Measurements from ENCODE around the gene STXBP5. TPM values are rescaled to one million over a fixed set of nuclear protein-coding genes. Genes with fewer than 3 reads are reported as not detected.
A peak's percentile ranks its signal among the peaks of the same experiment; 100 is the strongest.

STXBP5 gene
- polyA plus RNA-seq, 1 of the 3 experiments (the other 2 are of a cell fraction): 9.9 TPM

- Histone ChIP-seq H3K4me3 (ENCODE audit: low read depth in 2 of 2, low read length in 1 of 2) (no peak overlapping the region), H3K36me3 (replicated peaks in 1 of 2; ENCODE audit: control insufficient read depth in 1 of 2, insufficient read depth in 2 of 2, low read length in 1 of 2) (no peaks in the 10 kb centered on the region), H3K27me3 (ENCODE audit: insufficient read depth) (no peaks in the 10 kb centered on the region), H3K4me2 (no peak overlapping the region), H3K4me1 (ENCODE audit: control insufficient read depth in 1 of 2, insufficient read depth in 2 of 2, low read depth in 1 of 2, low read length in 1 of 2) (no peaks in the 10 kb centered on the region), H4K20me1 (ENCODE audit: insufficient read depth) (no peaks in the 10 kb centered on the region), H3K9me2 (no peaks in the 10 kb centered on the region), H3F3A (replicated peaks; ENCODE audit: insufficient read depth) (peaks cover 6% of the 10 kb centered on the region), H3K79me2 (ENCODE audit: insufficient read depth) (no peaks in the 10 kb centered on the region), H3K9ac (no peak overlapping the region), H3K9me3 (no peaks in the 10 kb centered on the region), H2AFZ (ENCODE audit: low read depth) (0 out of 2 replicates have a peak overlapping the region, but pooled peaks have one; percentile 29), H3K27ac (ENCODE audit: low read depth in 2 of 2, low read length in 1 of 2) (peak overlapping the region in 1 of 2 experiments; percentile 8; a peak in 1 of 4 replicates)
- no peak for DNase-seq
- POLR2A ChIA-PET: no interaction called here
- WGBS (ENCODE audit: low lambda C conversion rate): 74% methylated on average over 4 of the region's 4 CpGs
- TF ChIP-seq FOXM1 (IDR thresholded peaks at IDR 0.05; ENCODE audit: low read depth) (no peak), TCF12 (IDR thresholded peaks at IDR 0.05) (no peak)
- TF ChIP-seq, protein P1, sequence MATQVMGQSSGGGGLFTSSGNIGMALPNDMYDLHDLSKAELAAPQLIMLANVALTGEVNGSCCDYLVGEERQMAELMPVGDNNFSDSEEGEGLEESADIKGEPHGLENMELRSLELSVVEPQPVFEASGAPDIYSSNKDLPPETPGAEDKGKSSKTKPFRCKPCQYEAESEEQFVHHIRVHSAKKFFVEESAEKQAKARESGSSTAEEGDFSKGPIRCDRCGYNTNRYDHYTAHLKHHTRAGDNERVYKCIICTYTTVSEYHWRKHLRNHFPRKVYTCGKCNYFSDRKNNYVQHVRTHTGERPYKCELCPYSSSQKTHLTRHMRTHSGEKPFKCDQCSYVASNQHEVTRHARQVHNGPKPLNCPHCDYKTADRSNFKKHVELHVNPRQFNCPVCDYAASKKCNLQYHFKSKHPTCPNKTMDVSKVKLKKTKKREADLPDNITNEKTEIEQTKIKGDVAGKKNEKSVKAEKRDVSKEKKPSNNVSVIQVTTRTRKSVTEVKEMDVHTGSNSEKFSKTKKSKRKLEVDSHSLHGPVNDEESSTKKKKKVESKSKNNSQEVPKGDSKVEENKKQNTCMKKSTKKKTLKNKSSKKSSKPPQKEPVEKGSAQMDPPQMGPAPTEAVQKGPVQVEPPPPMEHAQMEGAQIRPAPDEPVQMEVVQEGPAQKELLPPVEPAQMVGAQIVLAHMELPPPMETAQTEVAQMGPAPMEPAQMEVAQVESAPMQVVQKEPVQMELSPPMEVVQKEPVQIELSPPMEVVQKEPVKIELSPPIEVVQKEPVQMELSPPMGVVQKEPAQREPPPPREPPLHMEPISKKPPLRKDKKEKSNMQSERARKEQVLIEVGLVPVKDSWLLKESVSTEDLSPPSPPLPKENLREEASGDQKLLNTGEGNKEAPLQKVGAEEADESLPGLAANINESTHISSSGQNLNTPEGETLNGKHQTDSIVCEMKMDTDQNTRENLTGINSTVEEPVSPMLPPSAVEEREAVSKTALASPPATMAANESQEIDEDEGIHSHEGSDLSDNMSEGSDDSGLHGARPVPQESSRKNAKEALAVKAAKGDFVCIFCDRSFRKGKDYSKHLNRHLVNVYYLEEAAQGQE (IDR thresholded peaks at IDR 0.05; ENCODE audit: low read depth, low read length): no peak
- CTCF ChIA-PET: interaction anchor here (1.1 kb wide), 1 partner anchor 11 kb away, joined by 4 read pairs; no protein-coding TSS in a partner anchor
These were observed 47.3 kb upstream of the STXBP5 start for GRCh38 chr6:147156799-147157382.

- Histone ChIP-seq H2AFZ (ENCODE audit: low read depth) (0 out of 2 replicates have a peak overlapping the region, but pooled peaks have one; percentile 40), H3K4me3 (ENCODE audit: low read depth in 2 of 2, low read length in 1 of 2) (no peak overlapping the region), H3F3A (replicated peaks; ENCODE audit: insufficient read depth) (peaks cover 6% of the 10 kb centered on the region), H3K79me2 (ENCODE audit: insufficient read depth) (no peaks in the 10 kb centered on the region), H3K9ac (no peak overlapping the region), H3K9me2 (no peaks in the 10 kb centered on the region), H3K36me3 (replicated peaks in 1 of 2; ENCODE audit: control insufficient read depth in 1 of 2, insufficient read depth in 2 of 2, low read length in 1 of 2) (no peaks in the 10 kb centered on the region), H3K27ac (ENCODE audit: low read depth in 2 of 2, low read length in 1 of 2) (no peak overlapping the region), H4K20me1 (ENCODE audit: insufficient read depth) (no peaks in the 10 kb centered on the region), H3K4me2 (no peak overlapping the region), H3K9me3 (no peaks in the 10 kb centered on the region), H3K4me1 (ENCODE audit: control insufficient read depth in 1 of 2, insufficient read depth in 2 of 2, low read depth in 1 of 2, low read length in 1 of 2) (no peaks in the 10 kb centered on the region; a peak in 1 of 4 replicates), H3K27me3 (ENCODE audit: insufficient read depth) (no peaks in the 10 kb centered on the region)
- whole genome bisulfite sequencing (ENCODE audit: low lambda C conversion rate): 75% methylated on average over 2 of the region's 2 CpGs
- ChIA-PET POLR2A (no interaction called here), CTCF (interaction anchor here (1.3 kb wide), 1 partner anchor 21 kb away, joined by 3 read pairs; no protein-coding TSS in a partner anchor)
- no peak for DNase-seq
- no peak for TF ChIP-seq MEF2A (IDR thresholded peaks at IDR 0.05; ENCODE audit: borderline replicate concordance, low read depth)
- TF ChIP-seq FOXJ3 (CRISPR knock-in tag; IDR thresholded peaks at IDR 0.05): no peak
- no peak for TF ChIP-seq RAD21 (IDR thresholded peaks at IDR 0.05; ENCODE audit: low read length)
- TF ChIP-seq ZBTB33 (IDR thresholded peaks at IDR 0.05; ENCODE audit: borderline replicate concordance, low read depth): no peak
- TF ChIP-seq RCOR1 (IDR thresholded peaks at IDR 0.05; ENCODE audit: low read length): no peak
- TF ChIP-seq TCF12 (IDR thresholded peaks at IDR 0.05): no peak
- no peak for TF ChIP-seq NFIC (IDR thresholded peaks at IDR 0.05; ENCODE audit: borderline replicate concordance)
- no peak for TF ChIP-seq IRF3 (IDR thresholded peaks at IDR 0.05; ENCODE audit: low read depth, low read length)
- no peak for TF ChIP-seq POLR2AphosphoS5 (IDR thresholded peaks at IDR 0.05; ENCODE audit: low read depth, low read length)
- TF ChIP-seq, protein P1 (IDR thresholded peaks at IDR 0.05; ENCODE audit: low read depth, low read length): no peak
- TF ChIP-seq EP300 (IDR thresholded peaks at IDR 0.05; ENCODE audit: borderline replicate concordance in 1 of 2, low read depth in 1 of 2, low read length in 1 of 2): no peak
- TF ChIP-seq, protein P2, sequence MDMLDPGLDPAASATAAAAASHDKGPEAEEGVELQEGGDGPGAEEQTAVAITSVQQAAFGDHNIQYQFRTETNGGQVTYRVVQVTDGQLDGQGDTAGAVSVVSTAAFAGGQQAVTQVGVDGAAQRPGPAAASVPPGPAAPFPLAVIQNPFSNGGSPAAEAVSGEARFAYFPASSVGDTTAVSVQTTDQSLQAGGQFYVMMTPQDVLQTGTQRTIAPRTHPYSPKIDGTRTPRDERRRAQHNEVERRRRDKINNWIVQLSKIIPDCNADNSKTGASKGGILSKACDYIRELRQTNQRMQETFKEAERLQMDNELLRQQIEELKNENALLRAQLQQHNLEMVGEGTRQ (IDR thresholded peaks at IDR 0.05; ENCODE audit: borderline replicate concordance, low read depth, low read length): no peak
- no peak for TF ChIP-seq FOXM1 (IDR thresholded peaks at IDR 0.05; ENCODE audit: low read depth)
- TF ChIP-seq SMC3 (IDR thresholded peaks at IDR 0.05; ENCODE audit: low read depth, low read length): no peak
These were observed 46.3 kb upstream of the STXBP5 start for GRCh38 chr6:147157930-147158329.

Measured in SK-N-SH (cell line).